A673 (cell line): ENCODE measurements around the gene MDM2. TPM values are rescaled to one million over a fixed set of nuclear protein-coding genes. Genes with fewer than 3 reads are reported as not detected.
A peak's percentile ranks its signal among the peaks of the same experiment; 100 is the strongest.

ENCODE experiments used
- BruUV-seq: library from RNA; stranded (reverse); fragments of 400-500 nt; replicated peaks from 2 replicates; lab custom pipeline; 2021; lab: Mats Ljungman, UMichigan
- CTCF ChIA-PET: fragments of 300-600 bp; sonication (Branson Sonifier 250); formaldehyde crosslinking; loops from one replicate; lab custom pipeline; 2022; ENCODE audit warnings: antibody characterized with exemption; lab: Charles Lee
- POLR2A ChIA-PET: fragments of 300-600 bp; sonication (Branson Sonifier 250); formaldehyde crosslinking; loops from one replicate; lab custom pipeline; 2022; ENCODE audit warnings: antibody characterized with exemption; ENCODE audit not compliant: low non-redundant PET; lab: Charles Lee
- DNase-seq: peaks from one replicate; pipeline ENCODE4 v3.0.0-alpha.2; 2015; ENCODE audit warnings: low spot score
- H3K27ac ChIP-seq: fragments of 200-600 bp; sonication (generic); 2 replicates; pipeline ENCODE4 v1.5.1; 2016; ENCODE audit warnings: mixed run types, low read depth, mild to moderate bottlenecking, mixed read lengths, antibody characterized with exemption, low read length; ENCODE audit not compliant: poor library complexity, severe bottlenecking
- H3K27me3 ChIP-seq: fragments of 200-600 bp; sonication (generic); replicated peaks from 2 replicates; pipeline ENCODE4 v1.6.1; 2017; ENCODE audit warnings: mixed run types, low read depth, mild to moderate bottlenecking, mixed read lengths, antibody characterized with exemption, low read length; ENCODE audit not compliant: insufficient read depth, poor library complexity
- H3K36me3 ChIP-seq: fragments of 200-600 bp; sonication (generic); 2 replicates; pipeline ENCODE4 v1.6.1; 2016; ENCODE audit warnings: mixed run types, mild to moderate bottlenecking, mixed read lengths, antibody characterized with exemption, low read length; ENCODE audit not compliant: insufficient read depth, poor library complexity, severe bottlenecking
- H3K4me1 ChIP-seq: fragments of 200-600 bp; sonication (generic); 2 replicates; pipeline ENCODE4 v1.6.1; 2017; ENCODE audit warnings: mixed run types, mild to moderate bottlenecking, mixed read lengths, antibody characterized with exemption, low read length; ENCODE audit not compliant: insufficient read depth, poor library complexity, severe bottlenecking
- H3K4me3 ChIP-seq: fragments of 200-600 bp; sonication (generic); 2 replicates; pipeline ENCODE4 v1.5.1; 2016; ENCODE audit warnings: low read depth, mixed run types, mild to moderate bottlenecking, mixed read lengths, low read length; ENCODE audit not compliant: poor library complexity, severe bottlenecking
- H3K9me3 ChIP-seq: fragments of 200-600 bp; sonication (generic); 2 replicates; pipeline ENCODE4 v1.6.1; 2016; ENCODE audit warnings: mixed run types, low read depth, mild to moderate bottlenecking, mixed read lengths, antibody characterized with exemption, low read length; ENCODE audit not compliant: poor library complexity, severe bottlenecking
- EZH2 ChIP-seq: fragments of 200-600 bp; sonication (generic); IDR thresholded peaks from 2 replicates; pipeline ENCODE4 v1.6.1; 2017; ENCODE audit warnings: borderline replicate concordance, low read depth, mild to moderate bottlenecking, mixed read lengths, antibody characterized with exemption, low read length; ENCODE audit not compliant: poor library complexity, severe bottlenecking
- intact Hi-C: fragments of 100-400 bp; cut with micrococcal nuclease; formaldehyde crosslinking; loops from one replicate; pipeline ENCODE4 v1.10.0; 2022; ENCODE audit not compliant: unreplicated experiment
- total RNA-seq: library from RNA; stranded (reverse); gene quantifications from 2 replicates; pipeline ENCODE4 v1.2.3, GENCODE V29; 2021
- TF ChIP-seq, protein P1 (sequence below): fragments of 300-800, 200-600 bp; sonication (generic); conservative IDR thresholded peaks from 2 replicates; pipeline ENCODE4 v1.5.1; 2017; ENCODE audit warnings: low read depth, mild to moderate bottlenecking, antibody characterized with exemption, low read length, moderate library complexity, mixed read lengths

Gene MDM2
- total RNA-seq, 1 experiment from 2014 or later: 149 TPM

DNA sequence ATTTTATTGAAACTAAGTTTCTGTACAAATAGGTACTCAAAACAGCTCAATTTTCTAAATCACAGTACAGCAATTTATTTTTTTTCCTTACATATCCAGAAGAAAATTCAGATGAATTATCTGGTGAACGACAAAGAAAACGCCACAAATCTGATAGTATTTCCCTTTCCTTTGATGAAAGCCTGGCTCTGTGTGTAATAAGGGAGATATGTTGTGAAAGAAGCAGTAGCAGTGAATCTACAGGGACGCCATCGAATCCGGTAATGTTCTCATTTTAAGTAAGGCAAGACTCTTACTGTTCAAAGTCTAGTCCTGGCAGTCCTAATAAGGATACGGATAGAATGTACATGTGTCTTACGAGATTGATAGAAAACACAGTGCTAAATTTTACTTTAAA lies 20.7 kb downstream of the MDM2 start:
- TF ChIP-seq EZH2: no peak
- TF ChIP-seq, protein P1, sequence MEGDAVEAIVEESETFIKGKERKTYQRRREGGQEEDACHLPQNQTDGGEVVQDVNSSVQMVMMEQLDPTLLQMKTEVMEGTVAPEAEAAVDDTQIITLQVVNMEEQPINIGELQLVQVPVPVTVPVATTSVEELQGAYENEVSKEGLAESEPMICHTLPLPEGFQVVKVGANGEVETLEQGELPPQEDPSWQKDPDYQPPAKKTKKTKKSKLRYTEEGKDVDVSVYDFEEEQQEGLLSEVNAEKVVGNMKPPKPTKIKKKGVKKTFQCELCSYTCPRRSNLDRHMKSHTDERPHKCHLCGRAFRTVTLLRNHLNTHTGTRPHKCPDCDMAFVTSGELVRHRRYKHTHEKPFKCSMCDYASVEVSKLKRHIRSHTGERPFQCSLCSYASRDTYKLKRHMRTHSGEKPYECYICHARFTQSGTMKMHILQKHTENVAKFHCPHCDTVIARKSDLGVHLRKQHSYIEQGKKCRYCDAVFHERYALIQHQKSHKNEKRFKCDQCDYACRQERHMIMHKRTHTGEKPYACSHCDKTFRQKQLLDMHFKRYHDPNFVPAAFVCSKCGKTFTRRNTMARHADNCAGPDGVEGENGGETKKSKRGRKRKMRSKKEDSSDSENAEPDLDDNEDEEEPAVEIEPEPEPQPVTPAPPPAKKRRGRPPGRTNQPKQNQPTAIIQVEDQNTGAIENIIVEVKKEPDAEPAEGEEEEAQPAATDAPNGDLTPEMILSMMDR: no peak
- H3K4me3 ChIP-seq: no peak overlapping the region
- ChIA-PET POLR2A (no interaction called here), CTCF (no interaction called here)
- H3K27me3 ChIP-seq: no peaks in the 10 kb centered on the region
- H3K27ac ChIP-seq: peak overlapping the region; percentile 47
- DNase-seq: no peak
- peaks cover 77% of the 10 kb centered on the region for H3K36me3 ChIP-seq
- H3K4me1 ChIP-seq: peaks cover 3% of the 10 kb centered on the region
- intact Hi-C loops: no loop called here
- H3K9me3 ChIP-seq: no peaks in the 10 kb centered on the region
- no TSS peak for BruUV-seq

DNA sequence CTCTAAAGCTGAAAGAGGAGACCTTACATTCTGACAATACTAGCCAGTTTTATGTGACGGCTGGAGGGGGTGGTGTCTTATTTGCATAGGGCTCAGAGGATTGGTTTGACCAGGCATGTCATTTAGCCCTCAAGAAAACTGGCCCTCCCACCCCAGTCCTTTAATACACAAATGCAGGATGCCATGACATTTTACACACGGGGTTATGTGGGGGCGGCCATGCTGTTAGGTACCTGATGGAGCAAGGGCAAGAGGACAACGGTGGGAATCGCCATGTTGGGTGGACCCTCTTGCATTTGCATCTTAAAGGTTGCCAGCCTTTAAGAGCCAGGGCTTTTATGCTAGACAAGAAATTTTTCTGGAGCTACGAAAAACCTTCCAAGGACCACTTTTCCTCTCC lies 23.3 kb downstream of the MDM2 start:
- DNase-seq: peak; percentile 26
- TF ChIP-seq, protein P1: no peak
- no peak for TF ChIP-seq EZH2
- Histone ChIP-seq H3K4me1 (peaks cover 15% of the 10 kb centered on the region), H3K36me3 (peaks cover 64% of the 10 kb centered on the region), H3K27me3 (no peaks in the 10 kb centered on the region), H3K27ac (no peak overlapping the region), H3K9me3 (no peaks in the 10 kb centered on the region), H3K4me3 (no peak overlapping the region)
- POLR2A ChIA-PET: no interaction called here
- no TSS peak for BruUV-seq
- CTCF ChIA-PET: interaction anchor here (1.2 kb wide), 1 partner anchor 10 kb away, joined by 6 read pairs; no protein-coding TSS in a partner anchor
- intact Hi-C loops: no loop called here

DNA sequence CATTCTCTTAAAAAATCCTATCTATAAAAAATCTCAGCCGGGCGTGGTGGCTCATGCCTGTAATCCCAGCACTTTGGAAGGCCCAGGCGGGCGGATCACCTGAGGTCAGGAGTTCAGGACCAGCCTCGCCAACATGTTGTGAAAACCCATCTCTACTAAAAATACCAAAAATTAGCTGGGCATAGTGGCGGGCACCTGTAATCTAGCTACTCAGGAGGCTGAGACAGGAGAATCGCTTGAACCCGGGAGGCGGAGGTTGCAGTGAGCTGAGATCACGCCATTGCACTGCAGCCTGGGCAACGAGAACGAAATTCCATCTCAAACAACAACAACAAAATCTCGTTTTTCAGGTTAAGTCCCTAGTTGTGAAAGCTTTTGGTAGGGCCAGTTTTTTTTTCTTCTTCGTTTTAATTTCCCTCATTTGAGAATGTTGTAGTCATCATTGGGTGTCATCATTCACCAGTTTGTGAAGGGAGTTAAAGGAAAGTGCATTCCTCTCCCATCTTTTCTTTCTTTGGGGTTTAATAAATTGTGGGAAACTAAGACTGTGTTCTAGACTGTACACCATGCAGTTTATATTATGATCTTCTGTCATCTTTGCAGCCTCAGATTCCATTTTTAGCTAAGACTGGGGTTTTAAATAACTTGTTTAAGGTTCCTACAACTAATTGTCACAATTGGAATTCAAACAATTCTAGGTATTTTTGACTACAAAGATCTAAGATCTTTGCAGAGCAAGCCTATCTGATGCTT lies 23.9 kb downstream of the MDM2 start:
- peaks cover 15% of the 10 kb centered on the region for H3K4me1 ChIP-seq
- DNase-seq: no peak
- H3K36me3 ChIP-seq: peaks cover 65% of the 10 kb centered on the region
- H3K9me3 ChIP-seq: no peaks in the 10 kb centered on the region
- no peaks in the 10 kb centered on the region for H3K27me3 ChIP-seq
- POLR2A ChIA-PET: interaction anchor here (0.6 kb wide), 1 partner anchor 10 kb away, joined by 3 read pairs; no protein-coding TSS in a partner anchor
- TF ChIP-seq, protein P1: no peak
- no peak for TF ChIP-seq EZH2
- no peak overlapping the region for H3K4me3 ChIP-seq
- intact Hi-C loops: no loop called here
- no TSS peak for BruUV-seq
- CTCF ChIA-PET: no interaction called here
- H3K27ac ChIP-seq: no peak overlapping the region
